GM19025 (cell line): ENCODE results near the gene CCDC157.
A peak's percentile ranks its signal among the peaks of the same experiment; 100 is the strongest.
"Not testable (repeated sequence)": the region's sequence is repeated elsewhere in the genome, so short reads cannot be mapped to it uniquely, and the experiment has no call there.

Experiments
- ATAC-seq: cut with Tn5 transposase; IDR thresholded peaks from one replicate; pipeline ENCODE4 v1.9.1; 2021; ENCODE audit warnings: mild to moderate bottlenecking, low read depth, moderate library complexity; ENCODE audit not compliant: unreplicated experiment

The CCDC157 gene

DNA sequence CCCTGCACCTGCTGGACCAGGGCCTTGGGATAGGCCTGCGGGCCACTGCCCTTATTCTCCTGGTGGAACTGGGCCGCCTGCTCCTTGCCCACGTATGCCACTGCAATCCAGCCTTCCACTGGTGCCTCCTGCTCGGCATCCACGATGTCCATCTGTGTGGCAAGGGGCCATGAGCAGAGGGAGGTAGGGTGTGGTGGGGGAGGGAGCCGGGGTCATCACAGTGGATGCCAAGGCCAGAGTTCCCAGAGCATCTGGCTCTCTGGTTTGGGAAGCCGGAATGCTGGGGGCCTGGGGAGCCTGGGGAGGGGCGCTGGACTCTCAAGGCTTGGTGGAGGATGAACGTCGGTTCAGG is 29.8 kb downstream of the CCDC157 start:
- ATAC-seq = no peak

DNA sequence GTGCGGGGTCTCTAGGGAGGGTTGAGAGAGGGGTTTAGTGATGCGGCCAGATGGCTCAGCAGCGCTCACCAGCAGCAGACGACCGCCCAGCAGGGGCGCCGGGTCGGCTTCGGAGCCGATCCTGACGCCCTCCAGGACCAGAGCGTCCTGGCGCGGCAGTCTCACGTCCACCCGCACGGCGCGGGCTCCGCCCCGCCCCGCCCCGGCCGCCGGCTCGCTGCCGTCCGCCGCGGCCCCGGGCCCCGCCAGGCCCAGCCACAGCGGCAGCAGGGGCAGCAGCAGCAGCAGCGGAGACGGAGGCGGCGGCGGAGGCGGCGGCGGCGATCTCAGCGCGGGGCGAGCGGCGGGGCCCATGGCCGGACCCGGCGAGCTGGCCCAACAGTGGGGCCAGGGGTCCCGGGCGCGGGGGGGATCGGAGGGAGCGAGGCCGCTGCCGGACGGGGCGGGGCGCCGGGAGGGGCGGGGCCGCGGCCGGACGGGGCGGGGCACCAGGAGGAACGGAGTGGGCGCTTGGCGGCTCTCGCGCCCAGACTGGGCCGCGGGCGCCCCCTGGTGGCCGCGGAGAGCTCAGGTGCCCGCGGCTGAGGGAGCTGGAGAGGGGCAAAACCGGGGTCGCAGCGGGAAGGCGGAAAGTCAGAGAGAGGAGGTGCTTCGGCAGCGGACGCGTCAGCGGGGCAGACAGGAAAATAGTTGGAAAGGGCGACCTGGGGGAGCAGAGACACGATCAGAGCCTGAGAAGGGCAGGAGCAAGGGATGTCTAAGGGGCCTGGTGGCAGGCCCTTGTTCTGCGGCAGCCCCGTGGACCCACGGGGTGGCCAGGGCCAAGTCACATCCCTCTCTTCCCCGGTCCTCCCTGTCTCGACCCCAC is 30.4 kb downstream of the CCDC157 start, which contains the start of gene RNF215:
Gene RNF215 (minus strand): TSS at position 452 of the 868 bp plus-strand sequence. CDS start 98 bp downstream, at position 354.
- ATAC-seq = peak; percentile 81

- ATAC-seq = no peak
These were observed 34.3 kb downstream of the CCDC157 start for GRCh38 chr22:30390974-30391691.

- no peak for ATAC-seq
These were observed 36.0 kb downstream of the CCDC157 start for GRCh38 chr22:30392661-30393321.

DNA sequence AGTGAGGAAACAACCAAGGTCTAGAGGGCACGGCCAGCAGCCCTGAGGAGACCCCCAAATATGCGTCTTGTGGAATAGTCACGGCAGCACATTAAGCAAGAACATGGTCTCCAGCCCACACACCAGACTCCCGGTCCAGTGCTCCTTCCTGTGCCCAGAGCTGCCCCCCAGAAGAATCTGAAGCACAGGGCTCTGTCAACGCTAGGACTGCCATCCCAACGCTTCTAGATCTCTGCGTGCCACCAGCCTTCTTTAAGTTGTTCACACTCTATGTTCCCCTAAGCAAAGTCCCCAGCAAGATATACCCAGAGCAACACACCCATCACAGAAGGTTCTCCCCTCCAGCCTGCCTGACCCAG is 36.5 kb downstream of the CCDC157 start:
- ATAC-seq = no peak

GRCh38 chr22:30393885-30394284 is 37.1 kb downstream of the CCDC157 start:
- ATAC-seq = no peak

GRCh38 chr22:30396871-30397655 is 40.3 kb downstream of the CCDC157 start, which contains the start of gene SEC14L2:
Gene SEC14L2 (plus strand): TSS chr22:30397018. CDS start chr22:30397117, 99 bp downstream.
- ATAC-seq = no peak

- ATAC-seq = no peak
These were observed 41.1 kb downstream of the CCDC157 start for GRCh38 chr22:30397656-30398635.

DNA sequence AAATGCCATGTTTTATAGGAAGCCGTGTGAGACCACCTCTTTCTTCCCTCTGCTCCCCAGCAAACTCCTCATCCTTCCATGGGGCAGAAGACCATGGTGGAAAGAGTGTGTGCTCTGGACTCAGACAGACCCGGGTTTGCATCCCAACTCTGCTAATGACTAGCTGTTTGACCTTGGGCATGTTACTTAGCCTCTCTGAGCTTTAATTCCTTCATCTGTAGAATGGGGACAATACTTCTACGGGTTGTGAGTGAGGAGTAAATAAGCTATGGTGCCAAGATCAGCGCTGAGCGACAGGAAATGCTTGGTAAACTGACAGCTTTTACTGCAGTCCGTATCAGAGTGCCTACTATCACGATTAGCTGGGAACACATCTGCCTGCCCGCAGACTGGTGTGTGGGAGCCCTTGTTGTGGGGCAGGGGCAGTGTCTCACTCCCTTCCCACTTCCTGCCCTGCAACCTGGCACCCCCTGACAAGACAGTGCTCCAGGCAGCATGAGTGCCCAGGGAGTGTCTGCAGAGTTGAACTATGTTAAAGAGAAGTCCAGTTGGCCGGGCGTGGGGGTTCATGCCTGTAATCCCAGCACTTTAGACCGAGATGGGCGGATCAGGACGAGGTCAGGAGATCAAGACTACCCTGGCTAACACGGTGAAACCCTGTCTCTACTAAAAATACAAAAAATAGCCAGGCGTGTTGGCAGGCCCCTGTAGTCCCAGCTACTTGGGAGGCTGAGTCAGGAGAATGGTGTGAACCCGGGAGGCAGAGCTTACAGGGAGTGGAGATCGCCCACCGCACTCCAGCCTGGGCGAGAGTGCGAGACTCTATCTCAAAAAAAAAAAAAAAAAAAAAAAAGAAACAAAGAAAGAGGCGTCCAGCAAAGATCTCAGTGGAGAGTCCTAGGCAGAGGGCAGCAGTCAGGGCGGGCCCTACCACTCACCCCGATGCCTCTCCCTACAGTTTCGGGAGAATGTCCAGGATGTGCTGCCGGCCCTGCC is 42.2 kb downstream of the CCDC157 start:
- no peak for ATAC-seq

DNA sequence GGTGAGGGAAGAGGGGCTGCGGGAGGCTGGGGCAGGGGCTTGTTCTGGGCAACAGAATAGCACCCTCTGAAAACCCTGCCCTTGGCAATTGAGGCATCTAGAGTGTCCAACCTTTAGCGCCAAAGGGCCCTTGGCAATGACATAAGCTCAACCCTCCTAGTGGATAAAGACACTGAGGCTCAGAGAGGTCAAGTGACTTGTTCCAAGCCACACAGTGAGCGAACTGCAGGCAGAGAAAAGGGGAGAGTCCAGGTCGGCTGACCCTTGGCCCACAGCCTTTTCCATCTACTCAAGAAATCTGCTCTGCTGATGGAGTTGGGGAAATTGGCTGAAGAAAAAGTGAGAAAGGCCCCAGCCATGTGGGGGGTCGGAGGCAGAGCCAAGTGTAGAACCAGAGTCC is 42.9 kb downstream of the CCDC157 start:
- ATAC-seq = no peak

DNA sequence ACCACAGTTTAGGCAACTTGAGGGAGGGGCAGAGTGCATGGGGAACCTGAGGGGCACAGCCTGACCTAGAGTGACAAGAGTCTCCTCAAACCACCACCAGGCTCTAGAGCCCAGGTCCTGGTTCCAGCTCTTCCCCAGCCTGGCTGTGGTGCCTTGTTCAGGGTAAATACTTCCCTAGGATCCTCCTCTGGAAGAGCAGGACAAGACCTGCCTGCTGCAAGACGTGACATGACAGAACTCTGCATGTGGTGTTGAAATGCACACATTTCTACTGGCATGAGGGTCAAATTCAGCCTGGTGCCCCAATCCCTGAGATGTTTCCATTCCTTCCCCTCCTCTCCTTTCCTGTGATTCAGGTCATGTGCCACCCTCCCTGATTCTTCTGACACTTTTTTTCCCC is 43.4 kb downstream of the CCDC157 start:
- no peak for ATAC-seq

GRCh38 chr22:30401024-30401423 is 44.2 kb downstream of the CCDC157 start:
- not testable (repeated sequence) for ATAC-seq

- no peak for ATAC-seq
These were observed 45.4 kb downstream of the CCDC157 start for GRCh38 chr22:30402028-30402765.

- not testable (repeated sequence) for ATAC-seq
These were observed 45.9 kb downstream of the CCDC157 start for GRCh38 chr22:30402766-30403104.

- no peak for ATAC-seq
These were observed 47.5 kb downstream of the CCDC157 start for GRCh38 chr22:30404307-30404706.

DNA sequence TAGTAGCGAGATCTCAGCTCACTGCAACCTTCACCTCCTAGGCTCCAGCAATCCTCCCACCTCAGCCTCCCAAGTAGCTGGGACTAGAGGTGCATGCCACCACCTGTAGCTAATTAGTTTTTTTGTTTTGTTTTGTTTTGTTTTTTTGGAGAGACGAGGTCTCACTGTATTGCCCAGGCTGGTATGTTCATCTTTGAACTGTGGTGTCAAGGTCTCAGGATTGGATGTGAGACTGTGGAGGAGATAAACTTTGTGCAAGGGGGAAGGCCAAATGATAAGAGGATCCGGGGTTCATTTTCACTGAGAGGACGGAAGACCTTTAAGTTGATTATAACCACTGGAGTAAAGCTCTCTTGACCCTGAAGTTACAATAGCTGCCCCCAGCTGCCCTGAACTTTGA is 48.9 kb downstream of the CCDC157 start:
- ATAC-seq = no peak

DNA sequence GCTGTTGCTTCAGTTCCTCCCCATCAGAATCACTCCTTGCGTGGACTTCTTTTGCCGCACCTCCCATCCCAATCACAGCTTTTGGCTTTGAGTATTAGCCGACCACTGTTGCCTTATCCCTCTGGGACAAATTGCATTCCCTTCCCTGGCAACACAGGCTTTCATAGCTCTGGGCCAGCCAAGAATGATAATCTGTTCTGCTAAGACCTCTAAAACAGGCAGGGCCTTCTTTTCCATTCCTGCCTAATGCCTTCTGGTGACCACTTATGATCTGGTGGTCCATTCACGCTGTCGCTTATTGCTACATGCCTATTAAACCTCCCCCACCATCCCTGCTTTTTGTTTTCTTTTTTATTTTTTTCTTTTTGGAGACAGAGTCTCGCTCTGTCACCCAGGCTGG is 49.6 kb downstream of the CCDC157 start:
- ATAC-seq = no peak
